DMS79 treated with DMSO at 0.1 percent for 48 hours (cell line): Measurements from ENCODE around the gene CYP2D6.
"Not testable (repeated sequence)": the region's sequence is repeated elsewhere in the genome, so short reads cannot be mapped to it uniquely, and the experiment has no call there.

Source experiments
- DNase-seq: peaks from one replicate; lab custom pipeline; 2025; lab: John Stamatoyannopoulos, UW

The CYP2D6 gene

DNA sequence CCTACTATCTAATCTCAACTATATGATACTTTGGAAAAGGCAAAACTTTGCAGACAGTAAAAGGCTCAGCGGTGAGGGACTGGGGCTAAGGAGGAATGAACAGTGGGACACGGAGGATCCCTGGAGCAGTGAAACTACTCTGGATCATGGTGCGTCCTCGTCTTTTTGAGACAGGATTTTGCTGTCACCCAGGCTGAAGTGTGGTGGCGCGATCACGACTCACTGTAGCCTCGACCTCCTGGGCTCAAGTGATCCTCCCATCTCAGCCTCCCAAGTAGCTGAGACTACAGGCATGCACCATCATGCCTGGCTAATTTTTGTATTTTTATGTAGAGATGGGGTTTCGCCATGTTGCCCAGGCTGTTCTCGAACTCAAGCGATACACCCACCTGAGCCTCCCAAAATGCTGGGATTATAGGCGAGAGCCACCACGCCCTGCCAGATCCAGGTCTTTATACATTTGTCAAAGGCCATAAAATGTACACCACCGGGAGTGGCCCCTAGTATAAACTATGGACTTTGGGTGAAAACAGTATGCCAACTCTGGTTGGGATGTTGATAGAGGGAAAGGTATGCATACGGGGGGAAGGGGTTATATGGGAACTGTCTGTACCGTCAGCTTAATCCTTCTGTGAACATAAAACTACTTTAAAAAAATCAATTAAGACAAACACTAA is 28.0 kb upstream of the CYP2D6 start:
- DNase-seq, result no peak

DNA sequence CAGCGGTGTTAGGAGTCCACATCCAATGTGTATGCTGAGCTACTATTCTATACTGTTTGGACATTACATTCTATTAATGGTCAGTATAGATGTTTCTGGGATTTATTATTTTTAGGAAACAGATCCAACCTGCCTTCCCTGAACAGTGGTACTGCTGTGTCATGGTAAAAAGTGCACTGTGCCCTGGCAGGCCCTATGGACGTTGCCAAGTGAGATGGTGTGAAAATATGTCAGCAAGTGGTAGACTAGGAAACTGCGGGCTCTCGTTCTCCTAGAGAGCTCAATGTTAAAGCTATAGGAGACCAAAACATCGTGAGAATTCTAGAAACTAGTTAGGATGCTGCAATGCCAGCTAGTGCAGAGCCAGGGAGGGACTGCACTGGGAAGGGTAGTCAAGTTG is 26.0 kb upstream of the CYP2D6 start:
- DNase-seq, result no peak

GRCh38 chr22:42156121-42156520 is 25.5 kb upstream of the CYP2D6 start:
- no peak for DNase-seq

GRCh38 chr22:42155053-42155543 is 24.5 kb upstream of the CYP2D6 start:
- DNase-seq, result no peak

DNA sequence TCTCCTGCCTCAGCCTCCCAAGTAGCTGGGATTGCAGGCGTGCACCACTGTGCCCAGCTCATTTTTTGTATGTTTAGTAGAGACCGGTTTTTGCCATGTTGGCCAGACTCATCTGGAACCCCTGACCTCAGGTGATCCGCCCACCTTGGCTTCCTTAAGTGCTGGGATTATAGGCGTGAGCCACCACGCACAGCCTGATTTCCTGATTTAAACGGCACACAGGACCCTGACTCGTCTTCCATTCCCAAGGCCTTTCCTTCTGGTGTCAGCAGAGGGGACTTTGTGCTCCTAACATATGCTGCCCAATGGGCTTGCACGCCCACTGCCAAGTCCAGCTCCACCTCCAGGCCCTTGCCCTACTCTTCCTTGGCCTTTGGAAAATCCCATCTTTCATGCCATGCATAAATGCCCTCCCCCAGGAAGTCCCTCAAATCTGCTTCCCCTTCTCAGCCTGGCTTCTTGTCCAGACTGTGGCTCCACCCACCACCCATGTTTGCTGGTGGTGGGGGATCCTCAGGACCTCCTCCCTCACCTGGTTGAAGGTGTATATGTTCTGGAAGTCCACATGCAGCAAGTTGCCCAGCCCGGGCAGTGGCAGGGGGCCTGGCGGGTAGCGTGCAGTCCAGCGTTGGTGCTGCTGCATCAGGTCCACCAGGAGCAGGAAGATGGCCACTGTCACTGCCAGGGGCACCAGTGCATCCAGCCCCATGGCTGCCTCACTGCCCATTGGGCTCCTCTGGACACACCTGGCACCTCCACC is 23.9 kb upstream of the CYP2D6 start:
- no peak for DNase-seq

- no peak for DNase-seq
Observed at GRCh38 chr22:42152661-42153270, 22.2 kb upstream of the CYP2D6 start.

GRCh38 chr22:42151924-42152635 is 21.5 kb upstream of the CYP2D6 start:
- no peak for DNase-seq

DNA sequence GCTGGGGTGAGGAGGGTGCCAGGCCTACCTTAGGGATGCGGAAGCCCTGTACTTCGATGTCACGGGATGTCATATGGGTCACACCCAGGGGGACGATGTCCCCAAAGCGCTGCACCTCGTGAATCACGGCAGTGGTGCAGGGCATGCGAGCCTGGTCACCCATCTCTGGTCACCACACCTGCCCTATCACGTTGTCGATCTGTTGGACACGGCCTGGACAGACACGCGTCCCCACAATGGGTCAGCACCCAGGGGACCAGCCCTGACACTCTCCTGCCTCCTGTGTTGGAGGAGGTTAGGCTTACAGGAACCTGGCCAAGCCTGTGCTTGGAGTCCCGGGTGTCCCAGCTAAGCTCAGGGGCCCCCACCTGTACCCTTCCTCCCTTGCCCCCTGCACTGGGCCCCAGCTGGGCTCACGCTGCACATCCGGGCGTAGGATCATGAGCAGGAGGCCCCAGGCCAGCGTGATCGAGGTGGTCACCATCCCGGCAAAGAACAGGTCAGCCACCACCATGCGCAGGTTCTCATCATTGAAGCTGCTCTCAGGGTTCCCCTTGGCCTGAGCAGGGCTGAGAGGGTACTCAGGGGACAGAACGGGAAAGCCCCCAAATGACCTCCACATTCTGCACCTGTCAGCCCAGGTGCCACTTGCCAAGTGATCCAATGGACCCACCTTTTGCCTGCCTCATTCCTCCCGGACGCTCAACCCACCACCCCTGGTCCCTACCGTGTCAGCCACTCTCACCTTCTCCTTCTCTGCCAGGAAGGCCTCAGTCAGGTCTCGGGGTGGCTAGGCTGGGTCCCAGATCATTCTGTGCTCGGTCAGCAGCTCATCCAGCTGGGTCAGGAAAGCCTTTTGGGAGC is 20.3 kb upstream of the CYP2D6 start:
- no peak for DNase-seq

GRCh38 chr22:42149798-42150197 is 19.2 kb upstream of the CYP2D6 start:
- not testable (repeated sequence) for DNase-seq

DNA sequence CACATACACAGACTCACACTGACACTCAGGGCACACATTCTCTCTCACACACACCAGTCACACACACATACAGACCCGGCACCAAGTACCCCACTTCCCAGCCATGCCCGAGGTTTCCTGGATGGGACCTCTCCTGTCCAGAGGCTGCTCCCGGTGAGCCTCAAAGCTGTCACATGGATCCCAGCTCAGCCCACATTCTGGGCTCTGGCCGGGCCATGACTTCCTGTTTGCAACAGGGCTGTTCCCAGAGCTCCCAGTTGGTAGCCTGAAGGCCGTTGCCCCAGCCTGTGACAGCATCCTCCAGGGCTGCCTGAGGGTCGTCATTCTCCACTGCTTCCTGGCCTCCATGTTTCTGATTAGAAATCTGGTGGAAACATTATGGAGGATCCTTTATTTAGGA is 14.6 kb upstream of the CYP2D6 start:
- DNase-seq, result no peak

- DNase-seq, result not testable (repeated sequence)
Observed at GRCh38 chr22:42143859-42144822, 13.5 kb upstream of the CYP2D6 start.

DNA sequence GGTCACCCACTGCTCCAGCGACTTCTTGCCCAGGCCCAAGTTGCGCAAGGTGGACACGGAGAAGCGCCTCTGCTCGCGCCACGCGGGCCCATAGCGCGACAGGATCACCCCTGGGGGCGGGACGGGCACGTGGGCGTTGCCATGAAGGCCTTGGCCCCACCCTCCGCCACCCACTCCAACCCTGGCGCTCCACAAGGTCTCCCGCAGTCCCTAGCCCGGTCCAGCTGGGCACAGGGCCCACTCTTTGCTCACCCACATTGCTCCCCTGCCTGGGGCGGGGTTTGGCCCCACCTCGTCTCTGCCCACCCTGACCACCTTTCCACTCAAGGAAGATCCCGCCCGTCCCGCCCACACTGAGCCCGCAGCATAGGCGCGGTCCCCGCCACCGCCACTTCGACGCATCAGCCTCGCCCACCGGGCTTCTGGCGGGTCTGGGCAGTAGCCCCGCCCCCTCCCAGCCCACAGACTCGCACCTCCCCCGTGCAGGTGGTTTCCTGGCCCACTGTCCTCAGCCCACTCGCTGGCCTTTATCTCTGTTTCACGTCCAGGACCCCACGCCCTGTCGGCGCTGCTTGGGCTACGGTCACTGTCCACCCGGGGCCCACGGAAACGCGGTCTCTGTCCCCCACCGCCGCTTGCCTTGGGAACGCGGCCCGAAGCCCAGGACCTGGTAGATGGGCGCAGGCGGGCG is 12.3 kb upstream of the CYP2D6 start:
- no peak for DNase-seq

- not testable (repeated sequence) for DNase-seq
Observed at GRCh38 chr22:42141307-42142057, 10.9 kb upstream of the CYP2D6 start.

- DNase-seq, result not testable (repeated sequence)
Observed at GRCh38 chr22:42140153-42140552, 9.5 kb upstream of the CYP2D6 start.

- not testable (repeated sequence) for DNase-seq
Observed at GRCh38 chr22:42139508-42139907, 8.9 kb upstream of the CYP2D6 start.

- no peak for DNase-seq
Observed at GRCh38 chr22:42138972-42139371, 8.4 kb upstream of the CYP2D6 start.

DNA sequence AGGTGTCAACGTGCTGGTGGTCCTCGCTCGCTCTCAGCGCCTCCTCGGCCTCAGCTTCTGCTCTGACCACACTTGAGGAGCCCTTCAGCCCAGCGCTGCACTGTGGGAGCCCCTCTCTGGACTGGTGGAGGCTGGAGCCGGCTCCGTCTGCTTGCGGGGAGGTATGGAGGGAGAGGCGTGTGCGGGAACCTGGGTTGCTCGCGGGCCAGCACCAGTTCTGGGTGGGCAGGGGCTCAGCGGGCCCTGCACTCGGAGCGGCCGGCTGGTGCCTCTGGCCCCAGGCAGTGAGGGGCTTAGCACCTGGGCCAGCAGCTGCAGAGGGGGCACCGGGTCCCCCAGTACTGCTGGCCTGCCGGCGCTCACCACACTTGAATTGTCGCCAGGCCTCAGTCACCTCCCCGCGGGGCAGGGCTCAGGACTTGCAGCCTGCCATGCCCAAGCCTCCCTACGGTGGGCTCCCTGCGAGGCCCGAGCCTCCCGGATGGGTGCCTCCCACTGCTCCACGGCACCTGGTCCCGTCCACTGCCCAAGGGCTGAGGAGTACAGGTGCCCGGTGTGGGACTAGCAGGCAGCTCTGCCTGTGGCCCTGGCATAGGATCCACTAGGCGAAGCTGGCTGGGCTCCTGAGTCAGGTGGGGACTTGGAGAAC is 7.6 kb upstream of the CYP2D6 start:
- DNase-seq, result no peak

DNA sequence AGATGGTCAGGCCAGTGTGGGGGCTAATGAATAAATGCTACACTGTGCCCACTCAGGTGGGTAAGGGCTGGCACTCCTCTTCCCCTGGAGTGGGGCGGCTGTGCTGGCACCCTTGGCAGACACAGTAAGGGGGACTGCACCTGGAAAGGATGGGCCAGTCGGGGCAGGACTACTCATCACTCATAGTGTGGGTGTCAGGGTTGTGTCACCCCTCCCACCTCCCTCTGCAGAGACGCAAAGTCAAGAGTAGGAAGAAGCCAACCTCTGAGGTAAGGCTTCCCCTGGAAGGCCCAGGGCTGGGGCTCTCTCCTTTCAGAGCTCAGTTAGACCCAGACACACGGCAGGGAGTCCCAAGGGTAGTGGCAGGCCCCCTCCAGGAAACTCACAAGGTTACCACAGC is 5.1 kb upstream of the CYP2D6 start:
- DNase-seq, result not testable (repeated sequence)
